ENCODE data around the gene PPIP5K1. TPM values are rescaled to one million over a fixed set of nuclear protein-coding genes. Genes with fewer than 3 reads are reported as not detected.
A peak's percentile ranks its signal among the peaks of the same experiment; 100 is the strongest.

PPIP5K1 gene
- total RNA-seq, 1 donor from 2014 or later: 99.2 TPM

DNA sequence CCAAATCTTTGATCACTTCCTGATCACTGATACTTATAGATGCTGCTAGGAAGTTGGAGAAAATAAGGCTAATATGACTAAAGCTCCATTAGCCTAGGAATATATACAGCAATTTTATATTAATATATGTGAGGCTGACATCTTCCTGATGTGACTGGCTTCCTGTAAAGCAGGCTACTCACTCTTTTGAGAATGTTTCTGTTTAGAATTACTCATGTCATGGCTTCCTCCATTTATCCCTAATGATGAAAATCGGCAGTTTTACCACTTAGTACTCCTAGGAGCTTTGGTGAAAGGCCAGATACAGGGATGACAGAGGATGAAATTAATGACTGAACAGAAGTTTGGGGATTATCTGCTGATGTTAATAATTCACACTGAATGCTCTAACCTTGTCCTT is 76.5 kb downstream of the PPIP5K1 start:
- no peak for TF ChIP-seq CTCF (IDR thresholded peaks at IDR 0.05)
- no peaks in the 10 kb centered on the region for H3K9me3 ChIP-seq
- no peaks in the 10 kb centered on the region for H3K27me3 ChIP-seq
- H3K36me3 ChIP-seq: no peaks in the 10 kb centered on the region
- DNase-seq (ENCODE audit: low spot score in 2 of 2): no peak
- H3K27ac ChIP-seq: no peak overlapping the region
- intact Hi-C loops (cut with DNase I): loop anchor here (5.0 to 10.0 kb wide), 4 partner anchors 181 to 1549 kb away; partner anchors contain the start of genes B2M, ELL3, LCMT2 and PATL2
- H3K4me3 ChIP-seq: no peak overlapping the region
- H3K4me1 ChIP-seq: peaks cover 5 to 31% of the 10 kb centered on the region in 2 donors

GRCh38 chr15:43511012-43511885 is 78.8 kb downstream of the PPIP5K1 start:
- Histone ChIP-seq H3K9me3 (no peaks in the 10 kb centered on the region), H3K4me3 (peak overlapping the region; percentile 49 to 63), H3K4me1 (peaks cover 0 to 22% of the 10 kb centered on the region in 2 donors), H3K27ac (no peak overlapping the region), H3K27me3 (no peaks in the 10 kb centered on the region), H3K36me3 (no peaks in the 10 kb centered on the region)
- intact Hi-C loops (cut with DNase I): loop anchor here (2.0 to 10.0 kb wide), 5 partner anchors 70 to 1546 kb away; partner anchors contain the start of genes B2M, ELL3, LCMT2 and PATL2
- no peak for DNase-seq (ENCODE audit: low spot score in 2 of 2)
- peak in 1 of 3 experiments; percentile 16 for TF ChIP-seq CTCF (IDR thresholded peaks at IDR 0.05)

DNA sequence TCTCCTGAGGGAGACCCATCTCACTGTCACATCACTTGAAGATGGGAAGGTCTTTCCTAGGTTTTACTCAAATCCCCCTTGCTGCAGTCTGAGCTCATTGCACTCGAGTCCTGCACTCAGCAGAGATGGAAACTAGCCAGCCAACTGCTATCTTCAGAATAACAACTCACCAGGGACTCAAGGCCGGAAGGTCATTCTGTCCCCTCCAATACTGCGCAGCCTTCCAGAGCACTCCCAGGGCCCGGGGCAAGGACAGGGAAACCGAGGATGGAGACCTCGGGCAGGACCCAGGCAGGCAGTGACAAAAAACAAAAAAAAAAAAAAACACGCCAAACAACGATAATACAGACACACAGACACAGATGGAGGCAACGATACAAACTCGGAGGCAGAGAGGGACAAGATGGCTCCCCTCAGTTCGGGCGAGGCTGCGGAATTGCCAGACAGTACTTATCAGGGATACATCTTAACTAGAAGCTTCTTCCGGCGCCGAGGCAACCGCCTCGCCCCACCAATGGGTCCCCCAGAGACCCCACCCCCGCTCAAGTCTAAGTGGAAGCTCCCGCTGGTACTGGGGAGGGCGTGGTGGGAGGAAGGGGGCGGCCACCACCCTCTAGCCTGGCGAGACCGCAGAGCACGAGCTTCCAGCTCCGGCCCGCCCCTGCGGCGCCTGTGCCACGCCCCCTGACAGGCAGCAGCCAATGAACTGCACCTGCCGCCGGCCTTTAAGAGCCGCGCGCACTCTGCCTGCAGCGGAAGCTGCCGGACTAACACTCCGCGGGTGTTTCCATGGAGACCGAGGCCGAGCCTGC is 79.6 kb downstream of the PPIP5K1 start:
- TF ChIP-seq CTCF (IDR thresholded peaks at IDR 0.05): peak in 2 of 3 experiments; percentile 9 to 30
- intact Hi-C loops (cut with DNase I): loop anchor here (1.0 to 10.0 kb wide), 6 partner anchors 17 to 1546 kb away; partner anchors contain the start of genes B2M, ELL3, LCMT2 and PATL2
- DNase-seq (ENCODE audit: low spot score in 2 of 2): peak; percentile 95 to 99

GRCh38 chr15:43509660-43510199 is 80.3 kb downstream of the PPIP5K1 start:
- no peak for DNase-seq (ENCODE audit: low spot score in 2 of 2)
- Histone ChIP-seq H3K9me3 (no peaks in the 10 kb centered on the region), H3K27ac (peak overlapping the region; percentile 51 to 59), H3K4me1 (peaks cover 0 to 14% of the 10 kb centered on the region in 2 donors), H3K36me3 (no peaks in the 10 kb centered on the region), H3K27me3 (no peaks in the 10 kb centered on the region), H3K4me3 (peak overlapping the region; percentile 49 to 63)
- intact Hi-C loops (cut with DNase I): loop anchor here (1.0 to 10.0 kb wide), 6 partner anchors 16 to 1545 kb away; partner anchors contain the start of genes B2M, ELL3, LCMT2 and PATL2
- no peak for TF ChIP-seq CTCF (IDR thresholded peaks at IDR 0.05)

More for the DNA sequence above, 79.6 kb downstream of the PPIP5K1 start:
- Histone ChIP-seq H3K9me3 (no peaks in the 10 kb centered on the region), H3K36me3 (no peaks in the 10 kb centered on the region), H3K4me1 (peaks cover 0 to 14% of the 10 kb centered on the region in 2 donors), H3K4me3 (peak overlapping the region; percentile 49 to 63), H3K27me3 (no peaks in the 10 kb centered on the region), H3K27ac (peak overlapping the region; percentile 51 to 59)

DNA sequence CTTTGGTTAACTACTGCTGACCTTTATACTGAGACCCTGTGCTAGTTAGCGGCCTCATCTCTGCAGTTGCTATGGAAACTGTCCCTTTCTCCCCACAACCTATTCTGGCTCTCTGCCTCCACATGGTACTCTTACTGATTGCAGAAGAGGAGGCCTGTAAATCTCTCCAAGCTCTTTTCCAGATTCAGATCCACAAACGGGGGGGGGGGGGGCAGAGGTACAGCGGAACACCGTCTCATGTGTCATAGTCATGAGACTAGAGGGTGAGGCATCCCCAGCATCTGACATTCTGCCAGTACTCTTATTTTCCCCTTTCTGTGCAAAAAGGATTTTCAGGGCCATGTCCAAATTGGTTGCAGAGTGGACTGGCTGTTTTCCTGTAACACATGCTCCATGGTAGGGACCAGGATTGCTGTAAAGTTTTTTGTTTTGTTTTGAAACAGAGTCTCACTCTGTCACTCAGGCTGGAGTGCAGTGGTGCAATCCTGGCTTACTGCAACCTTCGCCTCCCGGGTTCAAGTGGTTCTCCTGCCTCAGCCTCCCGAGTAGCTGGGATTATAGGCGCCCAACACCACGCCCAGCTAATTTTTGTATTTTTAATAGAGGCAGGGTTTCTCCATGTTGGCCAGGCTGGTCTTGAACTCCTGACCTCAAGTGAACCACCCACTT is 80.9 kb downstream of the PPIP5K1 start:
- H3K27me3 ChIP-seq: no peaks in the 10 kb centered on the region
- no peaks in the 10 kb centered on the region for H3K36me3 ChIP-seq
- DNase-seq (ENCODE audit: low spot score in 2 of 2): no peak
- no peaks in the 10 kb centered on the region for H3K9me3 ChIP-seq
- intact Hi-C loops (cut with DNase I): no loop called here
- H3K4me1 ChIP-seq: peaks cover 0 to 14% of the 10 kb centered on the region in 2 donors
- no peak overlapping the region for H3K4me3 ChIP-seq
- no peak for TF ChIP-seq CTCF (IDR thresholded peaks at IDR 0.05)
- H3K27ac ChIP-seq: peak overlapping the region in 1 of 2 donors; percentile 34

All from ascending aorta (tissue), 2 donors.